ENCODE measurements around the gene MEF2D.

The MEF2D gene

DNA sequence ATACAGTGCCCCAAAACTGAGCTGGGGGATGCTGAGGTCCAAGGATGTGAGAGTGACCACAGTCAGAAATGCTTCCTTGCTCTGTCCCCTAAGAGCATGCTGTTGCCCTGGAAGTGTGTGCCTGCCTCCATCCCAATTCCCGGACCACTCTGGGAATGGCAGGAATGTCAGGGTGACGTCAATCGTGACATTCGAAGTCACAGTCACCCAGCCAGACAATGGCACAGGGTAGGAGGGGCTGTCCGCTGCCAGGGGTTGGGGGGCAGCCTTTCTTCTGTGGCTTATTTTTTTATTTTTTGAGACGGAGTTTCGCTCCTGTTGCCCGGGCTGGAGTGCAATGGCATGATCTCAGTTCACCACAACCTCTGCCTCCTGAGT lies 22.3 kb downstream of the MEF2D start:
- no peak overlapping the region for H3K4me3 ChIP-seq
- peak overlapping the region in 9 of 21 experiments; percentile 26 to 79 (median 67) for H3K27ac ChIP-seq

GRCh38 chr1:156477526-156478249 lies 22.9 kb downstream of the MEF2D start:
- Histone ChIP-seq H3K27ac (peak overlapping the region in 12 of 21 experiments; percentile 19 to 79 (median 65)), H3K4me3 (no peak overlapping the region)

DNA sequence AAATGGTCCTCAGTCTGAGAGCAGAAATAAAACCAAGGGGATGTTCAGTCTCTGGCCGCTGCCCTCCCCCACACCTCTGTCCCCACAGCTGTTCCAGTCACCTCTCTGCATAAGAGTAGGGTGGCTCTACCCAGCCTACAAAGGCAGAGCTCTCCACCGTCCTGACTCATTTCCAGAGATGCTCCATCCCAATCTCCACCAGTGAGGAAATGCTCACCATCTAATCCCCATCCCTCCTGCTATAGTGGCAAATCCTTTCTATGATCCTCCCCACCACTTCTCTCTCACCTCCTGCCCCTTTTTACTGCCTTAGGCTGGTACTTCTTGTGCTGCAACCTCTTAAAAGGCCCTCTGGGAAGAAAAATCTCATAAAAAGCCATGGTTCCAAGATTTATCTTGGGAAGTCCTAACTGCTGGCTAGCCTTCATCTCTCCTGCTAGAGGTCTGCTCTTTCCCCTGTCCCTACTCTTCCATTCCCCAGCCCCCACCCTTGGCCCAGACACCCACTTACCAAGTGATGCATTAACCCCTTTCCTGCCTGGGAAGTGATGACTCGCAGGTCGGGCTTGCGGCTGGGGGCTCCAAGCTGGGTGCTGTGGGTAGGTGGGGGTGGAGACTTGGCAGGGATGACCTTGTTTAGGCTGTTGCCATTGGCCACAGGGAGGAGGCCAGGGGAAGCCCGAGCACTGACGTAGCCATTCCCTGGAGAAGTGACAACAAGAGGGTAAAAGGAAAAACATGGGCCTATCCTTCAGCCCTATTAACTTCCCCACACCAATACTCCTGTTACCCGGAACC lies 23.9 kb downstream of the MEF2D start:
- no peak overlapping the region for H3K4me3 ChIP-seq
- peak overlapping the region in 14 of 21 experiments; percentile 1 to 79 (median 60) for H3K27ac ChIP-seq

- Histone ChIP-seq H3K27ac (peak overlapping the region in 14 of 21 experiments; percentile 16 to 79 (median 60)), H3K4me3 (no peak overlapping the region)
Observed at GRCh38 chr1:156475568-156476500, 24.7 kb downstream of the MEF2D start.

GRCh38 chr1:156474966-156475365 lies 25.6 kb downstream of the MEF2D start:
- Histone ChIP-seq H3K4me3 (no peak overlapping the region), H3K27ac (peak overlapping the region in 7 of 21 experiments; percentile 17 to 76 (median 63))

DNA sequence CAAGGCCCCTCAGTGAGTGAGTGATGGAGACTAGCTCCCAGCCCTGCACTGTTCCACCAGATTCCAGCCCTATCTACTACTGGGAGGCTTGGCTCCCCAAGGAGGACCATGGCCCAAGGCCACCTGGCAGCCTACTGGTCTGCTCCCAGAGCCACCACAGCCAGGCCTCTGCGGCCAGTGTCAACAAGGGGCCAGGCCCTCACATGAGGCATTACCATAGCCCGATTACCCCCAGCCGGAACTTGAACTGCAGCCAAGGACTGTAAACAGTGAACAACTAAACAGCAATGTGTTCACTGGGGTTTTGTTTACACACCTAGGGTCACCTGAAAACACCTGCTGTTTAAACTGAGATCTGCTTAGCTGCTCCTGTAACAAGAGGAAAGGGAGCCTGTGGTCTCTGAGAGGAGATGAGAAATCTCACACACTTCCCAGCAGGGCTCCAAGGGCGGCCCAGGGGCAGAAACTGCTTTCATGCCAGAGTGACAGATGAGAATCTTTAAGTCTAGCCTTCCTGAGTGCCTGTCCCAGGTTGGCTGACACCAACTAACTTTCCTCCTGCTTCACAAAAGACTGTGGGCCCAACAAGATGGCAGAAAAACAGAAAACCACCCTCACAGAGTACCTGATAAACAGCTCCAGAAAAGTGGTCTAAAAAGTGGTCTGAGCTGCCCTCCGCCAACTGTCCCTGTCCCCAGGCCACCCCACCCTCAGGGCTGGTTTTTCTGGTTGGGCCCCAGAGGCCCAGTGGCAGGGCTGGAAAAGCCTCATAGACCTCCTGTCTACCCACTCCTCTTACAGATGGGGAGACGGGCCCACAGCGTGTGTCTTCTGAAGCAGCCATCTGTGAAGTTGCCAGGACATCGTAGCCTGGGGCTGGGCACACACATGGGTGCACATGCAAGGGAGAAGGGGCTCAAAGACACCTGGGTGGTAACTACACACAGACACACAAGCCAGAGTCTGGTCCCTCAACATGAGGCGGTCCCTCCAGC lies 28.8 kb downstream of the MEF2D start:
- no peak overlapping the region for H3K4me3 ChIP-seq
- peak overlapping the region in 4 of 21 experiments; percentile 1 to 50 (median 32) for H3K27ac ChIP-seq

GRCh38 chr1:156470473-156470872 lies 30.1 kb downstream of the MEF2D start:
- Histone ChIP-seq H3K4me3 (no peak overlapping the region), H3K27ac (no peak overlapping the region)

- no peak overlapping the region for H3K4me3 ChIP-seq
- H3K27ac ChIP-seq: peak overlapping the region in 1 of 21 experiments; percentile 31
Observed at GRCh38 chr1:156468693-156469345, 31.8 kb downstream of the MEF2D start.

GRCh38 chr1:156467906-156468305 lies 32.7 kb downstream of the MEF2D start:
- Histone ChIP-seq H3K27ac (peak overlapping the region in 2 of 21 experiments; percentile 27 to 38), H3K4me3 (no peak overlapping the region)

- no peak overlapping the region for H3K4me3 ChIP-seq
- H3K27ac ChIP-seq: peak overlapping the region in 2 of 21 experiments; percentile 27 to 38
Observed at GRCh38 chr1:156467385-156467784, 33.2 kb downstream of the MEF2D start.

GRCh38 chr1:156465747-156466365 lies 34.7 kb downstream of the MEF2D start:
- H3K4me3 ChIP-seq: no peak overlapping the region
- H3K27ac ChIP-seq: peak overlapping the region in 5 of 21 experiments; percentile 23 to 60 (median 39)

GRCh38 chr1:156464825-156465452 lies 35.6 kb downstream of the MEF2D start:
- Histone ChIP-seq H3K27ac (peak overlapping the region in 5 of 21 experiments; percentile 11 to 61 (median 46)), H3K4me3 (no peak overlapping the region)

- Histone ChIP-seq H3K4me3 (no peak overlapping the region), H3K27ac (peak overlapping the region in 6 of 21 experiments; percentile 8 to 61 (median 41))
Observed at GRCh38 chr1:156464335-156464734, 36.2 kb downstream of the MEF2D start.

DNA sequence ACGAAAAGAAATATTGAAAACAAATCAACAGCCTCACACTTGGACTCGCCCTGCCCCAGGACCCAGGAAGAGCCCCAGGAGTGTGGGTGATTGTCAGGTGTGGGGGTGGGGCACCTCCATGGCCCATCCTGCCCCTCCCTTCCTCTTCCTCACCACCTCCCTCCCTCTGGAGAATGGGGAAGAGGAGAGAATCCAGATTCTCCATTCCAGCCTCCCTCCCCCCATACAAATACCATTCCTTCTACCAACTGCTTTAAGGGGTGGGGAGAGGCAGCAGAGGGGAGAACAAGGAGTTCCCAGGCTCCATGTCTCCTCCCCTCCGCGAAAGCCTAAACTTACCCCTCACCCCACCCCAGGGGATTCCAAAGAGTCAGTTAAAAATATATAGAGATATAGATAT lies 36.7 kb downstream of the MEF2D start:
- peak overlapping the region in 8 of 21 experiments; percentile 8 to 61 (median 41) for H3K27ac ChIP-seq
- H3K4me3 ChIP-seq: no peak overlapping the region

DNA sequence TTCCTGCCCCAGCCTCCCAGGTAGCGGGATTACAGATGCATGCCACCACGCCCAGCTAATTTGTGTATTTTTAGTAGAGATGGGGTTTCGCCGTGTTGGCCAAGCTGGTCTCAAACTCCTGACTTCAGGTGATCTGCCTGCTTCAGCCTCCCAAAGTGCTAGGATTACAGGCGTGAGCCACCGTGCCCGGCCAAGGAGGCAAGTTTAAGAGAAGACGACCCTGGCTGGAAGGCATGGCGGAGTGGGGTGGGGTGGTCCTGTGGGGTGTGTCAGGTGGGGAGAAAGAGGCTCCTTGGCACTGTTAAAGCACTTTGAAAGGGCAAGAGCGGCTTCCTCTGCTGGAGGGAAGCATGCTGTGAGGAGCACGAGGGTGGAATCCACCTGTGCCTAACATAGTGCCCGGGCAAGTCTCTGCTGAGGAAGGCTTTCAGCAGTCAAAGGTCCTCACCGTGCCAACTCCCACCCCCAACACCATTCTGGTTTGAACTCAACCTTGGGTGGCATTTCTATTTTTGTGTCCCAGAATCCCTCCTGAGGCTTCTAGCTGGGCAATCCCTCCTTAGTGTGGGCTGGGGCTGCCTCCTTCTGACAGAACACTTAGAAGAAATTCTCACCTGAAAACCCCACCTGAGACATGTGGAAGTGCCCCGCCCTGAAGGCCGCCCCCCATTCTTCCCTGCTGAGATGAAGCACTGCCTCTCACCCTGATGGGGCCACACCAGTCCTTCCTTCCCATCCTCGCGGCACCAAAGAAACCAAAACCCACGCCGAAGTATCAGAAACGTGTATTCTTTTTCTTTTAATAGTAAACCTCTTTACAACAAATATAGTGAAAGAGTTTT lies 37.4 kb downstream of the MEF2D start:
- no peak overlapping the region for H3K4me3 ChIP-seq
- H3K27ac ChIP-seq: peak overlapping the region in 9 of 21 experiments; percentile 8 to 61 (median 36)

Data from skin epidermis (tissue), 12 donors.